Cerebellar nuclear complex (tissue), 1 donor: ENCODE data around the gene ESR2.

Experiments used
- DNase-seq, 2 experiments: peaks; one replicate each; lab custom pipeline; 2025; lab: John Stamatoyannopoulos, UW

ESR2 gene

GRCh38 chr14:64265222-64265621 is 28.9 kb downstream of the ESR2 start:
- DNase-seq, result no peak

- no peak for DNase-seq
Measured at GRCh38 chr14:64260418-64260817, 33.8 kb downstream of the ESR2 start.

GRCh38 chr14:64255756-64256155 is 38.4 kb downstream of the ESR2 start:
- no peak for DNase-seq

- no peak for DNase-seq
Measured at GRCh38 chr14:64253672-64254071, 40.5 kb downstream of the ESR2 start.

- no peak for DNase-seq
Measured at GRCh38 chr14:64249363-64249762, 44.8 kb downstream of the ESR2 start.

GRCh38 chr14:64248689-64249088 is 45.5 kb downstream of the ESR2 start:
- DNase-seq, result no peak

- DNase-seq, result no peak
Measured at GRCh38 chr14:64247195-64247594, 47.0 kb downstream of the ESR2 start.

GRCh38 chr14:64246688-64247087 is 47.5 kb downstream of the ESR2 start:
- no peak for DNase-seq

- DNase-seq, result no peak
Measured at GRCh38 chr14:64245491-64245890, 48.7 kb downstream of the ESR2 start.

GRCh38 chr14:64244279-64244678 is 49.9 kb downstream of the ESR2 start:
- no peak for DNase-seq

GRCh38 chr14:64238631-64239030 is 55.5 kb downstream of the ESR2 start:
- DNase-seq, result no peak

- no peak for DNase-seq
Measured at GRCh38 chr14:64238049-64238448, 56.1 kb downstream of the ESR2 start.

- no peak for DNase-seq
Measured at GRCh38 chr14:64235652-64236640, 58.2 kb downstream of the ESR2 start.

- no peak for DNase-seq
Measured at GRCh38 chr14:64234877-64235651, 59.1 kb downstream of the ESR2 start.

GRCh38 chr14:64233531-64234190 is 60.5 kb downstream of the ESR2 start:
- DNase-seq, result no peak

GRCh38 chr14:64232944-64233343 is 61.2 kb downstream of the ESR2 start:
- DNase-seq, result no peak

- no peak for DNase-seq
Measured at GRCh38 chr14:64232095-64232838, 61.9 kb downstream of the ESR2 start.

GRCh38 chr14:64229489-64229888 is 64.7 kb downstream of the ESR2 start:
- DNase-seq, result no peak

- DNase-seq, result no peak
Measured at GRCh38 chr14:64227856-64228255, 66.3 kb downstream of the ESR2 start.

- no peak for DNase-seq
Measured at GRCh38 chr14:64225151-64225757, 68.9 kb downstream of the ESR2 start.

- DNase-seq, result no peak
Measured at GRCh38 chr14:64221391-64222003, 72.7 kb downstream of the ESR2 start.
